Right atrium auricular region (tissue), 2 donors: ENCODE results near the gene CHAC1. TPM values are rescaled to one million over a fixed set of nuclear protein-coding genes. Genes with fewer than 3 reads are reported as not detected.
A peak's percentile ranks its signal among the peaks of the same experiment; 100 is the strongest.
"Not testable (repeated sequence)": the region's sequence is repeated elsewhere in the genome, so short reads cannot be mapped to it uniquely, and the experiment has no call there.

Experiments used
- DNase-seq: peaks from one replicate; pipeline ENCODE4 v3.0.0-alpha.2; 2019; ENCODE audit warnings: low spot score
- H3K27ac ChIP-seq, 2 donors: fragments of 200-600 bp; sonication (generic); 1 replicate in 1 of 2; 2 replicates in 1 of 2; pipeline ENCODE4 v1.5.1; 2016 to 2019
- H3K27me3 ChIP-seq, 2 donors: fragments of 200-600 bp; sonication (generic); one replicate each; pipeline versions ENCODE4 v1.5.1 to v1.6.0; 2017 to 2019
- H3K36me3 ChIP-seq: fragments of 200-600 bp; sonication (generic); one replicate; pipeline ENCODE4 v1.5.1; 2016
- H3K4me1 ChIP-seq, 2 donors: fragments of 200-600 bp; sonication (generic); one replicate each; pipeline versions ENCODE4 v1.5.1 to v1.6.0; 2017 to 2019
- H3K4me3 ChIP-seq, 2 donors: fragments of 200-600 bp; sonication (generic); 1 replicate in 1 of 2; 2 replicates in 1 of 2; pipeline ENCODE4 v1.5.1; 2017 to 2019; ENCODE audit warnings: mild to moderate bottlenecking in 1 of 2, moderate library complexity in 1 of 2
- H3K9me3 ChIP-seq, 2 donors: fragments of 200-600 bp; sonication (generic); one replicate each; pipeline ENCODE4 v1.5.1; 2019
- CTCF ChIP-seq, 2 donors: fragments of 200-600 bp; sonication (generic); IDR thresholded peaks; one replicate each; pipeline ENCODE4 v1.5.1; 2019; ENCODE audit warnings: antibody characterized with exemption in 2 of 2
- total RNA-seq, 2 donors: library from RNA; depleted of rRNA; stranded (reverse); fragments of >200 nt; gene quantifications; one replicate each; pipeline ENCODE4 v1.1.0, GENCODE V29; 2016

The CHAC1 gene
- total RNA-seq, 2 donors from 2014 or later: 11.9 to 36.1 TPM

DNA sequence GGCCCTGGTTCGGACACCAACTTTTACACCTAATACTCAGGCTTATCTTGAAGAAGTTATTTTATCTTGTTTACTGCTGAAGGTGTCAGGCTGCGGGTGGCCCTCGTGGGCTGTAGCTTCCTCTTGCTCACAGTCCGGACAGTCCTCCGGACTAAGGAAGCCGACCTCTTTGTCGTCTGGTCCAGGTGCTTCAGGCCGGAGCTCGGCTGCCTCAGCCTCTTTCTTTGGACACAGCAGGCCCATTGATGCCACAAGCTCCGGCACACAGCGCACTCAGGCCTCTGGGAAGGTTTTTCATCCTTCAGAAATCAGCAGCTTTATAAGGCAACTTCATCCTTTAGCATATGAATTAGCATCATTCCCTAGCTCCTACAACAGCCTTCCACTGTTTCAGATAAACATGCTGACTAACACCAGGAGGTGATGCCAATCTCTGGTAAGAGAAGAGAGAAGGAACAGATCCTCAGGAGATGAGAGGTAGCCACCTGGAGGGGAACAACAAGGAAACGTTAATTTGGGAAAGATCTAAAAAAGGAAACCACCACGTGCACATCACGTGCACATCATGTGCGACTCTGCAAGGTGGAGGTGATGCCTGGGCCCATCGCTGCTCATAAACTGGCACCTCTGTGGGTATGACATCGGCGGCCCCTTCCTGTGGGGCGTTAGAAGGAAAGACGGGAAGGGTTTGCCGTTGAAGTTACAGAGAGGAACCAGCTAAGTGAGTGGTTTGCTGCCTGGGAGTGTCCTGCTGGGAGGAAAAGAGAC lies 4.4 kb upstream of the CHAC1 start:
- Histone ChIP-seq H3K27ac (no peak overlapping the region), H3K36me3 (no peaks in the 10 kb centered on the region), H3K4me3 (no peak overlapping the region), H3K27me3 (no peaks in the 10 kb centered on the region), H3K4me1 (peaks cover 0 to 15% of the 10 kb centered on the region in 2 donors), H3K9me3 (no peaks in the 10 kb centered on the region)
- no peak for DNase-seq
- TF ChIP-seq CTCF (IDR thresholded peaks at IDR 0.05): no peak

- no peak overlapping the region for H3K4me3 ChIP-seq
- peaks cover 0 to 17% of the 10 kb centered on the region in 2 donors for H3K4me1 ChIP-seq
- no peaks in the 10 kb centered on the region for H3K27me3 ChIP-seq
- no peak for TF ChIP-seq CTCF (IDR thresholded peaks at IDR 0.05)
- H3K27ac ChIP-seq: no peak overlapping the region
- no peaks in the 10 kb centered on the region for H3K9me3 ChIP-seq
- DNase-seq: no peak
- no peaks in the 10 kb centered on the region for H3K36me3 ChIP-seq
Observed at GRCh38 chr15:40949756-40950207, 3.5 kb upstream of the CHAC1 start.

DNA sequence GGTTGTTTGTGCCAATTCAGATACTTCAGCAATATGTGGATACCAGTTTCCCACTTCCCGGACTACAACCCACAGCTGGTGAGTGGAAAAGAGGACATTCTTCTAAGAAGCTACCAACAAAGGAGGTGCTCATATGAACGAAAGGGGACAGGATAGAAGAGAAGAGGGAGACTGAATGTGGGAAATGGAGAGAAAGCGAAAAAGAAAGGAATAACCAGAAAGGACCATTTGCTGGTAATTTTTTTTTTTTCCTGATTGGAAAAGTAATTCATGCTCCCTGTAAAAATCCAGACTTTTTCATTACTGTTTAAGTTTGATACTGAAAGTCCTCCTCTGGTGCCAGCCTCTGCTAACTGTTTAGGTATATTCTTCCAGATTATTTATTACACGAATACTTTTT lies 1.5 kb upstream of the CHAC1 start:
- no peaks in the 10 kb centered on the region for H3K27me3 ChIP-seq
- no peaks in the 10 kb centered on the region for H3K9me3 ChIP-seq
- no peak for TF ChIP-seq CTCF (IDR thresholded peaks at IDR 0.05)
- peaks cover 0 to 30% of the 10 kb centered on the region in 2 donors for H3K4me1 ChIP-seq
- no peaks in the 10 kb centered on the region for H3K36me3 ChIP-seq
- no peak for DNase-seq
- H3K4me3 ChIP-seq: no peak overlapping the region
- no peak overlapping the region for H3K27ac ChIP-seq

DNA sequence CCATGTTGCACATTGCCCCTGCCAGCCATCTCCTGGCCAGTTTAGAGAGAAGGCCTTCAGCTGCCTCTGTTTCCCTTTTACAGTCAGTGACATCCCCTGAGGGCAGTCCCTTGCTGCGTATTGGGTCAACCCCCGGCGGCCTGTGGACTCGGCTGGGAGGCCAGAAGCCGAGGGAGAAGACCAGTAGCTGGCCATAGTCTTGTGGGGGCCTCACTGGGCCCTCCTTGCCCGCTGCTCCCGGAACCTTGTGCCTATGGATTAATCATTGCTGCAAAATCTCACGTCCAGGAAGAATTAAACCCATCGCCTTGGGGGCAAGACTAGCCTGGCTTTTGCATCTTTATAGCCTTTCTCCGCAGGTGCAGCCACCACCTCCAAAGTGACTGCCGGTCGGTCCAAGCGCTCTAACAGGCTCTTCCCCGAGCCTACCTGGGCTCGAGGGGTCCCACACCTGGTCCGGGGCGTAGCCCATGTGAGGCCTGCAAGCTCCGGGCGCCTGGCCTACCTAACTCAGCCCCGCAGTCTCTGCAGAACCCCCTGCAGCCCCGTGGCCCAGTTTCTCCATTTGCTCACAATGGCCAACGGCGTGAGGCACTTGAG lies 870 bp upstream of the CHAC1 start:
- Histone ChIP-seq H3K27me3 (no peaks in the 10 kb centered on the region), H3K4me3 (peak overlapping the region; percentile 69 to 76), H3K4me1 (peaks cover 0 to 36% of the 10 kb centered on the region in 2 donors), H3K27ac (peak overlapping the region; percentile 56 to 76), H3K36me3 (no peaks in the 10 kb centered on the region), H3K9me3 (no peaks in the 10 kb centered on the region)
- TF ChIP-seq CTCF (IDR thresholded peaks at IDR 0.05): no peak
- no peak for DNase-seq

DNA sequence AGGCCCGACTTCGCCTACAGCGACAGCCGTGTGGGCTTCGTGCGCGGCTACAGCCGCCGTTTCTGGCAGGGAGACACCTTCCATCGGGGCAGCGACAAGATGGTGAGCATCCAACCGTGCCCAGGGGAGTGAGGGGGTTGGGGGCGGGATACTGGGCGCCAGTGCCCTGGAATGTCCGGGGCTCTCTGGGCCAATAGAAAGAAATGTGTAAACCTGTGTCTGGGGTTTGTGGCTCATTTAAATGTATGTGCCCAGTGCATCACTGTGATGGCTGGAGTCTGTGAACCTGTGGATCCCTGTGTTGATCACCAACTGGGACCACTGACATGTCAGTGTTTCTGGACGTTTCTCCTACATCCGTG lies 423 bp downstream of the CHAC1 start:
- Histone ChIP-seq H3K9me3 (no peaks in the 10 kb centered on the region), H3K4me1 (peaks cover 0 to 41% of the 10 kb centered on the region in 2 donors), H3K27me3 (no peaks in the 10 kb centered on the region), H3K27ac (peak overlapping the region; percentile 70 to 76), H3K4me3 (peak overlapping the region; percentile 69 to 76), H3K36me3 (no peaks in the 10 kb centered on the region)
- no peak for DNase-seq
- no peak for TF ChIP-seq CTCF (IDR thresholded peaks at IDR 0.05)

DNA sequence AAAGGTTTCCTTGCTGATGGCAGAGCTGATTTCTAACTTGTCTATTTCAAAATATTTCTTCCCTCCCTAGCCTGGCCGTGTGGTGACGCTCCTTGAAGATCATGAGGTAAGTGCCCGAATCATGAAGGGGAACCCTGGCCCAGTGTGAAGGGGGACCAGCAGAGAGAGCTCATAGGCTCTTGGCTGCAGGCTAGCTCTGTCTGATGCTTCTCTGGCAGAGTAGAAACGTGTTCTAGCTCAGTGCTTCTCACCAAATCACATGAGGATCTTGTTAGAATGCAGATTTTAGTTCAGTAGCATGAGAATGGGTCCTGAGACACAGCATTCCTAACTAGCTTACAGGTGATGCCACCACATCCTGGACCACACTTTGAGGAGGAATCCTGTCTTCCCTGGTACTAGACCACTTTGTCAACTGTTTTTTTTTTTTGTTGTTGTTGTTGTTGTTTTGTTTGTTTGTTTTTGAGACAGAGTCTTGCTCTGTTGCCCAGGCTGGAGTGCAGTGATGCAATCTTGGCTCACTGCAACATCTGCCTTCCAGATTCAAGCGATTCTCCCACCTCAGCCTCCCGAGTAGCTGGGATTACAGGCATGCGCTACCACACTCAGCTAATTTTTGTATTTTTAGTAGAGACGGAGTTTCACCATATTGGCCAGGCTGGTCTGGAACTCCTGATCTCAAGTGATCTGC lies 1.0 kb downstream of the CHAC1 start:
- H3K4me3 ChIP-seq, H3K36me3 ChIP-seq, DNase-seq, H3K27ac ChIP-seq, H3K9me3 ChIP-seq, H3K27me3 ChIP-seq: not testable (repeated sequence)
- H3K4me1 ChIP-seq: peaks cover 0 to 41% of the 10 kb centered on the region in 2 donors
